ENCODE measurements around the gene ERP44. TPM values are rescaled to one million over a fixed set of nuclear protein-coding genes. Genes with fewer than 3 reads are reported as not detected.
A peak's percentile ranks its signal among the peaks of the same experiment; 100 is the strongest.
"Not testable (repeated sequence)": the region's sequence is repeated elsewhere in the genome, so short reads cannot be mapped to it uniquely, and the experiment has no call there.

The ERP44 gene
- total RNA-seq, 1 donor from 2014 or later: 17.0 TPM

DNA sequence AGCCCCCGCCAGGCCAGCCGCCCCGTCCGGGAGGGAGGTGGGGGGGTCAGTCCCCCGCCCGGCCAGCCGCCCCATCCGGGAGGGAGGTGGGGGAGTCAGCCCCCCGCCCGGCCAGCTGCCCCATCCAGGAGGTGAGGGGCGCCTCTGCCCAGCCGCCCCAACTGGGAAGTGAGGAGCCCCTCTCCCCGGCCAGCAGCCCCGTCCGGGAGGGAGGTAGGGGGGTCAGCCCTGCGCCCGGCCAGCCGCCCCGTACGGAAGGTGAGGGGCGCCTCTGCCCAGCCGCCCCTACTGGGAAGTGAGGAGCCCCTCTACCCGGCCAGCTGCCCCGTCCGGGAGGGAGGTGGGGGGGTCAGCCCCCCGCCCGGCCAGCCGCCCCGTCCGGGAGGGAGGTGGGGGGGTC lies 30.8 kb downstream of the ERP44 start:
- DNase-seq: not testable (repeated sequence)

DNA sequence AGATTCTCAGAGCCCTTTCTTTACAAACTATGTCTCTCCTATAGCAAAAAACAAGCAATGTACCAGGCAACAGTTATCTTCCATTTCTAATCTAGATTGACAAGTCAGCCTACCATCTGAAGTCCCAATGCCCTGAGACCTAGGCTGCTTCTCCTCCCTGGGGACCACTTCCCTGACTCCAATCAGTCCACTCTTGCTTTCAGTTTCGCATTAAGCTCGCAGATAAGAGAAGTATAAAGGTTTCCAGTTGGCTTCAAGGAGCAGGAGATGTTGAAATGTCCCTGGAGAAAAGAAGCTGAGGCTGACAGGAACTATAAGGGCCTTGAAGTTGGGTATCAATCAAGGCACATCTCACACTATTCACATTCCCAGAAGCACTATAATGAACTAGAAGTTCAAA lies 32.3 kb downstream of the ERP44 start:
- no peak for DNase-seq

DNA sequence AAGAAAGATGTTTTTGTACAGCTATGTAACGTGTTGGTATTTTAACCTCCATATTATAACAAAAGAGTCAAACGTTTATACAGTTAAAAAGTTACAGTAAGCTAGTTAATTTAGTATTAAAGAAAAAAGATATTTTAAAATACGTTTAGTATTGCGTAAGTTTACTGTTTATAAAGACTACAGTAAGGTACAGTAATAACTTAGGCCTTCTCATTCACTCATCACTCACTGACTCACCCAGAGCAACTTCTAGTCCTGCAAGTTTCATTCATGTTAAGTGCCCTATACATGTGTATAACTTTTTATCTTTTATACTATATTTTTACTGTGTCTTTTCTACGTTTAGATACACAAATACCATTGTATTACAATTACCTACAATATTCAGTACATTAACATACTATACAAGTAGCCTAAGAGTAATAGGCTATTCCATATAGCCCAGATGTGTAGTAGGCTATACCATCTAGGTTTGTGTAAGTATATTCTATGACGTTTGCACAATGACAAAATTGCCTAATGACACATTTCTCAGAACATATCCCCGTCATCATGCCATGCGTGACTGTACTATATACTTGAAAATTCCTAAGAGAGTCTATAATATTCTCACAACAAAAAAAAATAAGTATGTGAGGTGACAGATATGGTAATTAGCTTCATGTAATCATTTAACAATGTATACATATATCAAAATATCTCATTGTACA lies 33.8 kb downstream of the ERP44 start:
- peak; percentile 15 for DNase-seq

- DNase-seq: no peak
Measured at GRCh38 chr9:100063185-100063584, 35.6 kb downstream of the ERP44 start.

GRCh38 chr9:100062683-100063082 lies 36.1 kb downstream of the ERP44 start:
- DNase-seq: not testable (repeated sequence)

DNA sequence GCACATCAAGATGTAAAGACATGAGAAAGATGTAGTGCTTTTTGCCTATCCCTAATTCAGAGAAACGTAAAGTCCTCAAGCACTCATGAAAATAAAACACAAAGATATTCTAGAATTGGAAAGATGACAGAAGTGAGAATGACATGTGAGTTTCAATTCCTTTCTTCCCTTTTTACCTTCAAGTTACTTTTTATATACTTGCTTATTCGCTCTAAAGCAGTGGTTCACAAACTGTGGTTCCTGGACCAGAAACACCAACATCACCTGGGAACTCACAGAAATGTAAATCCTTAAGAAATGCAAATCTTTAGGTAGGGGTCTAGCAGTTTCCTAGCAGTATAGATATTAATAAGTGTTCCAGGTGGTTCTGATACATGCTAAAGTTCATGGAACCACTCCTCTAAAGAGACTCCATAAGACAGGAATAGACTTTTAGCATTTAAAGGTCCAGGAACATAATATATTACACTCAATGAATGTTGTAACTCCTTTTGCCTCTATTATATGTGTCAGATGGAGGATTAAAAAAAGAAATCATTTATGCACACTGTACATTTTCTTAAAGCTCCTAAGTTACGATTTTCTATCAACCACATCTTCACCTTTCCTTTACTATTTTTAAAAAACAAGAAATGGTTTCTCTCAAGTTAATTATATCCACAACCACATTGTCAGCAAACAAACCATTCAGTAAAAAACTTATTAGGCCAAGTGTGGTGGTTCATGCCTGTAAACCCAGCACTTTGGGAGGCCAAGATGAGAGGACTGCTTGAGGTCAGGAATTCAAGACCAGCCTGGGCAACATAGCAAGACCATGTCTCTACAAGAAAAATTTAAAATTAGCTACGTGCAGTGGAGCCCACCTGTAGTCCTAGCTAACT lies 39.9 kb downstream of the ERP44 start:
- DNase-seq: no peak

DNA sequence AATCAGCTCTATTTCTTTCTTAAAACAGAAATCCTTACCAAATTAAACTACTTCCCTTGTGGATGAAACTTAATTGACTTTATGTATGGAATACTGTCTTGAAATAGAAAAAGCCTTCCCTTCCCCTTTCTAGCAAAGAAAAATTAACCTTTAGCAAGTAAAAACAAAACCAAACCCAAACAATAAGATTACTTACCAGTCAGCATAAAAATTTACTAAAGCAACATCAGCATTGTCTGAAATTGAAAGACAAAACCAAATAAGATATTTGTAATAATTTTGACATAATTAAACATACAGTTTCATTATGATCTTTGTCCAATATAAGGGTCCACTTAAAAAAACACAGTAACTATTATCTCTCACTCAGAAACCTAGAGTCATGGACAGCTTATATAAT lies 41.2 kb downstream of the ERP44 start:
- DNase-seq: no peak

DNA sequence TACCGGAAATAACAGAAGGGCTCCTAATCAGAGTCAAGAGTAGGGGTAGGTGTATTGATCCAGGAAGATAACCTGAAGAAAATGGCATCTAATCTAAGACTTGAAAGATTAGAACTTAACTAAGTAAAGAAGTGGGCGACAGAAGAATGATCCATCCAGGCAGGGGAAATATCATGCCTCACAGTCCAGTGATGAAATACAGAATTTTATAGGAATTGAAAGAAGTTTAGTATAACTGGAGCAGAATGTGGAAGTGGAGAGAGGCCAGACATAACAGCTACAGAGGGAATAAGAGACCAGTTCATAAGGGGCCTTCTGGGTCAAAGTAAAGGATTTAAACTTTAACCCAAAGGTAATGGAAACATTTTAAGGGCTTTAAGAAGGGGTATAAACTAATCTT lies 42.2 kb downstream of the ERP44 start:
- no peak for DNase-seq

- DNase-seq: no peak
Measured at GRCh38 chr9:100052375-100052774, 46.4 kb downstream of the ERP44 start.

DNA sequence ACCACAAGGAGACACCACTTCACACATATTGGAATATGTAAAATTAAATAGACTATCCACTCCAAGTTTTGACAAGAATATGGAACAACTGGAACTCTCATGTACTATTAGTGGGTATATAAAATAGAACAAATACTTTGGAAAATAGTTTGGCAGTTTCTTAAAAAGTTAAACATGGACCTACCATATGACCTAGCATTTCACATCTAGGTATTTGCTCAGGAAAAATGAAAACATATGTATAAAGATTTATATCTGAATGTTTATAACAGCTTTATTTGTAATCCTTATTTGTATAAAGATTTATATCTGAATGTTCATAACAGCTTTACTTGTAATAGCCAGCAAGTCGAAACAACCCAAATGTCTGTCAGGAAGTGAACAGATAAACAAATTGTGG lies 49.2 kb downstream of the ERP44 start:
- DNase-seq: no peak

DNA sequence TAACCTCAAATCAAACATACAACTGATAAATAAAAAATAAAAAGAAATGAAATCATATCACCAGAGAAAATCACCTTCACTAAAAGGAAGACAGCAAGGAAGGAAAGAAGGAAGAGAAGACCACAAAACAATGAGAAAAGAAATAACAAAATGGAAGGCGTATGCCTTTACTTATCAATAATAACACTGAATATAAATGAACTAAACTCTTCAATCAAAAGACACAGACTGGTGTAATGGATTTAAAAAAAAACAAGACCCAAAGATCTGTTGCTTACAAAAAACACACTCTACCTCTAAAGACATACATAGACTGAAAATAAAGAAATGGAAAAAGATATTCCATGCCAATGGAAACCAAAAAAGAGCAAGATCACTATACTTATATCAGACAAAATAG lies 60.3 kb downstream of the ERP44 start:
- no peak for DNase-seq

DNA sequence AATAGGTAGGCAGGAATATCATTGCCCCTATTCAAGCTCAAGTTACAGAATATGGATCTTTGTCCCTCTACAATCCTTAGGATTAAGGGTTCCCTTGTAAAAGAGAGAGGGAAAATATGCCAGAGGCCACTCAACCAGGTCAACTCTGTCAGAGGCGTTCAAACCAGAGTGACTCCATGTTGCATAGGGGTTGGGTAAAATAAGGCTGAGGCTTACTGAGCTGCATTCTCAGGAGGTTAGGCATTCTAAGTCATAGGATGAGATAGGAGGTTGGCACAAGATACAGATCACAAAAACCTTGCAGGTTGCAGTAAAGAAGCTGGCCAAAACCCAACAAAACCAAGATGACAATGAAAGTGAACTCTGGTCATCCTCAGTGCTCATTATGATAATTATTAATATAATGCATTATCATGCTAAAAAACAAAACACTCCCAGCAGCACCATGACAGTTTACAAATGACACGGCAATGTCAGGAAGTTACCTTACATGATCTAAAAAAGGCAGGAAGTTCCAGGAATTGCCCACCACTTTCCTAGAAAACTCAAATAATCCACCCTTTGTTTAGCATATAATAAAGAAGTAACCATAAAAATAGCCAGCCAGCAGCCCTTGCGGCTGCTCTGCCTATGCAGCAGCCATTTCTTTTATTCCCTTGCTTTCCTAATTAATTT lies 64.8 kb downstream of the ERP44 start:
- DNase-seq: no peak

DNA sequence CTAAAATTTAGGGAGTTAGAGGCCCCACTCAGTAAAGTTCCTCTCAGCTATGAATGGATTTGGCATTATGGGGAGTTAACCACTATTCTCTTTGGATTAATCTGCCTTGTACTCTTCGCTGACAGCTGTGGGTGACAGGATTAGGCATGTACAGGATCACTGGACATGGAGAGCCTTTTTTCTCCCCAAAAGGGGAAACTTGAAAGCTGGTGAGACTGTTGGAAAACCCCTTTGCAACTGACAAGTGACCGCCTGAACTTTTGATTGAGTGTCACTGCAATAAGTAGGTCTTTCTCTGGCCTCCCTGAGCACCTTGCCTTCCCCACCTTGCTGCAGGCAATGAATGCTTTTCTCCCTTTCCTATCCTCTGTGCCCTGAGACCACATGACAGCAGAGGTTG lies 68.3 kb downstream of the ERP44 start:
- no peak for DNase-seq

- DNase-seq: no peak
Measured at GRCh38 chr9:100029251-100029650, 69.5 kb downstream of the ERP44 start.

- peak; percentile 87 for DNase-seq
Measured at GRCh38 chr9:100028201-100028784, 70.5 kb downstream of the ERP44 start.

DNA sequence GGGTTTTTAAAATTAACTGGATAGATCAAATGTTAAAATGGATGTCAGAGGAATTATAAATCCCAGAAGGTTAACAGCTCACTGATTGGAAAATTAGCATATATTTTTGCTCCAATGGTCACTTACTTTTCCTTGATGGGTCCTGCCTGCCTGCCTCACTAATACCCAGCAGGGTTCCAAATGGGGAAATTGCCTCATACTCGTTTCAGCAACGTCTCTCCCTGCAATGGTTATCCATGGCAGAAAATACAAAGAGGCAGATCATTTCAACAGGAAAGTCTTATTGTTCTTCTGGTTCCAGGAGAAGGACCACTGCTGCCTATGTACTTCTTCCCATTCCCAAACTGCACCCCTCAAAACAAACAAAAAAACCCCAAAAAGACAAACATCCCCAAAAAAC lies 71.3 kb downstream of the ERP44 start:
- DNase-seq: no peak

- DNase-seq: no peak
Measured at GRCh38 chr9:100021931-100022330, 76.9 kb downstream of the ERP44 start.

DNA sequence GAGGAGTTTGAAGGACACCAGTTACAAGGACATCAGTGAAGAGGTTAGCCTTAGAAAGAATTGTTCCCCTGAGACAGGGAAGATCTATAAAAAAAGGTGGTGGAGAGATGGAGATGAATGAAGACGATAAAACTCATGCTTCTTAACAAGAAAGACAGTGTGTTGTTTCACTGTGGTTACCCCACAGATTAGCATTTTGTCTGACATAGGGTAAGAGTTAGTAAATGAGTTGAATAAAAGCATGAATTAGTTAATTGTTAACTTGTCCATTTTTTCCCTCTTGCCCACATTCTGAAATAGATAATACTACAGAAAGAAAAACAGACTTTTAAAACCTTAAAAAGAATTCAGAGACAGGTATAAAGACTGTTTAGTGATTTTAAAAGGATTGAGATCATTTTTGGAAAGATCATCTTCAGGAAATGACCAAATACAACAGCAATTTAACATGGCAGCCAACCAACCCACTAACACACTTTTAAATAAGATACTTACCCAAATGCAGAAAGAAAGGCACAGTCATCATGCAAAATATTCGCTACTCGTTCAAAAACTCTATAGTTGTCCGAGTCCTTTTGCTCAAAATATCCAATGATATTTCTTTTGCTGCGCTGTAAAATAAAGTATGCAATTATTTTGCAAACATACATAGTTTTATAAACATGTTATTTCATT lies 78.5 kb downstream of the ERP44 start:
- no peak for DNase-seq

DNA sequence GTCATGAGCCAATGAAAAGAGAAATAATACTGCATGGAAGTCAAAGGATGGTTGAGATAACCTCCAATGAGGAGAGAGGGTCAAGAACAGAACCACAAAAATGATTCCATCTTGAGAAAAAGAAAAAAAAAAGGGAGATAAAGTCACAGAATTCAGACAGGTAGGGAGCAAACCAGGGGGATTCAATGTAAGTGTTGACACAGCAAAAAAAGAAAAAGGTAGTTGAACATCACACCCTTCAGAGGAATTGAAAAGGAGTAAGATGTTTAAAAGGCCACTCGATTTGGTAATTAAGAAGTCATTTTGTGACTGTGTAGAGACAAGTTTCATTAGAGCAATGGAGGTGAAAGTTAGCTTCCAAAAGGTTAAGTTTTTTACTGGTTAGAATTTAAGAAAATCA lies 79.3 kb downstream of the ERP44 start:
- DNase-seq: no peak

GRCh38 chr9:100014846-100015245 lies 84.0 kb downstream of the ERP44 start:
- no peak for DNase-seq

- no peak for DNase-seq
Measured at GRCh38 chr9:100013573-100013972, 85.2 kb downstream of the ERP44 start.

- DNase-seq: no peak
Measured at GRCh38 chr9:100012279-100012678, 86.5 kb downstream of the ERP44 start.
